ENCODE measurements around the gene OGN. TPM values are rescaled to one million over a fixed set of nuclear protein-coding genes. Genes with fewer than 3 reads are reported as not detected.

The OGN gene, protein sequence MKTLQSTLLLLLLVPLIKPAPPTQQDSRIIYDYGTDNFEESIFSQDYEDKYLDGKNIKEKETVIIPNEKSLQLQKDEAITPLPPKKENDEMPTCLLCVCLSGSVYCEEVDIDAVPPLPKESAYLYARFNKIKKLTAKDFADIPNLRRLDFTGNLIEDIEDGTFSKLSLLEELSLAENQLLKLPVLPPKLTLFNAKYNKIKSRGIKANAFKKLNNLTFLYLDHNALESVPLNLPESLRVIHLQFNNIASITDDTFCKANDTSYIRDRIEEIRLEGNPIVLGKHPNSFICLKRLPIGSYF
- 222 and 267 TPM in 2 replicates for total RNA-seq

DNA sequence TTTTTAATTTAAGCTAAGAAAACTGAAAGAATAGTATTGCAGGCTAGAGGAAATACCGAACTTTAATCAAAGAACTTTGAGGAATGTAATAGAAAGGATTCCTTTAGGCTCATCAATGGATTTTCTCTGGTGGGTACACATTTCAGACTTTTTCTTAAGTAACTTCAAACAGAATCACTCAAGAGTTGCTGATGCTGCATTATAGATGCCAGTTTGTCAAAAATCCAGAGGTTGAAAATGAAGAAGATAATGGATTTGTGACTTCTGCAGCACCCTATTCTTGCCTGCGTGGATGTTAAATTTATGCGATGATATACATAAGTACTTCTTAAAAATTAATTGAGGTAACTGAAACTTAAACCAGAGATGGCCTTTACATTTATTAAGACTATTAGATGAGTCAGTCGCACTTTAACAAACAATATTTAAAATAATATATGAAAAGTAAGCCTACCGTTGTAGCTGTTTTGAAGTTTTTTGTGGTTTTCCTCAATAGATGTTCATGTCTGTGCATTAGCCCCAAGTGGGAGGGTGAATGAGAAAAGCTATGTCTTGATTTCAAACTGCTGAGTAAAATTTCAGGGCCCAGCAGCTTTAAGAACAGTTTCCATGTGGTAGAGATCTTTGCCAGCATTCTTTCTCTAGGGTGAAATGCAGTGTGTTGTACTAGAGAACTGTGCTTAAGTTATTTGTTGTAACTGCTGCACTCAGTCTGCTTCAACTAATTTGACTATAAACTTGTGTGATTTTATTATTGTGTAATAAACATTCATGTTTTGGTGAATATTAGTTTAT is at the start of gene OGN:
TSS of gene OGN (minus strand) at position 537 of the 795 bp plus-strand sequence. CDS start 1,171 bp downstream, outside the sequence.

GRCh38 chr9:92424340-92424739 is 20.0 kb upstream of the OGN start, which contains the start of gene OMD:
Gene OMD (minus strand): TSS chr9:92424471. CDS start chr9:92417558, 6,913 bp downstream.

Other genes with a start within 250 kb of the OGN start
- 329 and 370 TPM in 2 replicates for gene IARS1, start 110.9 kb downstream of the OGN start, total RNA-seq
- 41.4 and 44.0 TPM in 2 replicates for gene NOL8, start 79.2 kb downstream of the OGN start, total RNA-seq
- 10.8 and 11.2 TPM in 2 replicates for gene CENPP, start 78.6 kb downstream of the OGN start, total RNA-seq
- 66.4 and 85.3 TPM in 2 replicates for gene OMD, start 19.9 kb upstream of the OGN start, total RNA-seq
- gene ASPN, start 77.9 kb upstream of the OGN start, total RNA-seq: 17.0 and 21.8 TPM in 2 replicates
- gene ECM2, start 131.4 kb upstream of the OGN start, total RNA-seq: 52.8 and 61.9 TPM in 2 replicates